CD4-positive, alpha-beta T cell treated with Interleukin-17A for 1 hour (primary cell): ENCODE results near the gene ADNP.
A peak's percentile ranks its signal among the peaks of the same experiment; 100 is the strongest.

Experiments
- DNase-seq: peaks from one replicate; pipeline ENCODE4 v3.0.0-alpha.2; 2020

The ADNP gene

DNA sequence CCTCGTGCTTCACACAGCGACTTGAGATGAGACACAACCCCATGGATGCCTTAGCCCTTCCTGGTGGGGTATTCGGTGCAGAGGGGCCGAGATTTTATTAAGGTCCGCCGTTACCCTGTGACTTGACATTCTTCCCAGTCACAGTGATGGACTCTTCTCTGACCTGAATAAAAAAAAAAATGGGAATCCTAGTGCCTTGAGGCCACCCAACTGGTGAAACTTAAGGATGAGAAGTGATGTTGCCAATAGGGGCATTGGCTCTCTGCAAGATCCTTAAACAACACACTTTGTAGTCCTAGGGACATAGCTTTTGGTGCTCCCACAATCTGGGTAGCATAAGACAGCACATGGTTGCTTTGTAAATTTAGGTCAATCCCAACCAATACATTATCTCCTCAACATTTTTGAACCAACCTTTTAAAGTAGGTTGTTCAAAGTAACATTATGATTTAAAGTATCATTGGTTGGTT is 814 bp upstream of the ADNP start:
- DNase-seq, result no peak

DNA sequence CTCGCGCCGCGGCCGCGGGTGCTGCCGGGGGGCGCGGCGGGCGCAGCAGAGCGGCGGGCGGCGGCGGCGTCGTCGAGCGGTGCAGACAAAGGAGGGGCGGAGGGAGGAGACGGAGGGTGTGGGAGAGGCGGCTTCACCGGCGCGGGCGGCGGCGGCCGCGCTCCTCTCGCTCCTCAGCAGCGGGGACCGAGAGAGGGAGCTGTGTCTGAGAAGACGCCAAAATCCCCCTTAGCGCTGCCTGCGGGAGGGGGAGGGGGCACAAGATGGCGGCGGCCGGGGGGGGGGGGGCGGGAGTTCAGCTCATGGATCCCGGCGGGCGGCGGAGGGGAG is 296 bp downstream of the ADNP start:
- DNase-seq, result no peak

DNA sequence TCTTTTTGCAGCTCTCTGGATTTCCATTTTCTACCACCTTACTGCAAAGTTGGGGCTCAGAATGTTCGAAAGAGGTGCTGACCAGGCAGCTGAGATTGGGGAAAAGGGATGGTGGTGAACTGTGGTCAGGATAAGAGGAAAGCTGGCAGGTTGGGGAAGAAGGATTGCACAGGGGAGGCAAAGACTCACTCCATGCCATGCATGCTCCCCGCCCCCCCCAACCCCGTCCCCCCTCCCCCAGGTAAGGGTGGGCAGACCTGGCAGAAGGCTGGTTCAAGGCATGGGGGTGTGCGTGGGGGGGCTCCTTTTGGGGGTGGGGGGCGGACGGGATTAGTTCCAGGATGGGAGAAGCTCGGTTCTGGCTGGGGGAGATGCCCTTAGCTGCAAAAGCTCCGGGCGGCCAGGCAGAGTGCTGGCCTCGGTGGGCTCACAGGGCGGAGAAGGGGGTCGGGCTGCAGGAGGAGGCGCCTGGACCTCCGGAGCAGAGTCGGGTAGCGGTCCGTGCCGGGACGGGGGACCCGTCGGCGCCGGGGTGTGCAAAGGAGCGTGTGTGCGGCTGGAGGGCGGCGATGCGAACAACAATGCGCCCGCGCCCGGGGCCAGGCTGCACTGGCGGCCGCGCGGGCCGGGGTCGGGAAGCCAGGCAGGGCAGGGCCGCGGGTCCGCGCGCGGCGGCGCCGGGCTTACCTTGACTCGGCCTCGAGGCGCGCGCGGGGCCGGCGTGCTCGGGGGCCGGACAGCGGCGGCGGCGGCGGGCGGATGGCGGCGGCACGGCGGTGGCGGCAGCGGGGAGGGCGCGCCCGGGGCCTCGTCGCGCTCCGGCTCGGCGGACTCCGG is 880 bp downstream of the ADNP start:
- DNase-seq, result peak; percentile 10

DNA sequence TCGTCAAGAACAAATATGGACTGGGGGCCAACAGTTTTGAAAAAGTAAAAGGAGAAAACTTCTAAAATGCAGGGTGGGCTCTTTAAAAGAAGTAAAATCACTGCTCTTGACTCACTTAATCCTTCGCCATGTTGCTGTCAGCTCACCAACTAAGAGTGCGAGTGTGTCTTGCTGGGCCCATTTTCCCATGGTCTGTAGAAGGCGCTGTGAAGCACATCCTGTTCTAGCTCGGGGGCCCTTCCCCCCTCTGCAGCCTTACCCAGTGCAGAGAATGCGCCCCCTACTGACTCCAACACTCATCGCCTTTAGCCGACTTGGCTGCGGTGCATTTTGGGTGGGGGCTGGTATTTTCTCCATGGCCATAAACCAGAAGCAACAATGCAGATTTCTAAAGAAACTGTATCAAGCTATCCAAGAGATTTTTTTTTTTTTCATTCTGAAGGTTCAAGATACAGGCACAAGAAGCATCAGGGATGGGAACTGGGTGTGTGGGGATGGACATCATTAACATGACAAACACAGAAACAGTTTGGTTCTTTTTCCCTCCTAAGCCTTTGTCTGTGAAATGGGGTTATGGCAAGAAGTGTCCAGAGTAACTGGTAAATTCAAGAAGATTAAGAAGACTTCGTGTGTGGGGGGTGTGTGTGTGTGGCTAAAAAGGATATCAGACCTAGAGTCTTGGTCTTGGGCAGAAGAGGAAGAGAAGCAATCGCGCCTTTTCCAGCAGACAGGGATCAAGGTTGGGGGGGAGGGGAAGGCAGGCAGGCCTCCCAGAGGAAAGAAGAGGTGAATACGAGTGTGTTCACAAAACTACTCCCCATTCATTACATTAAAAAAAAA is 1.7 kb downstream of the ADNP start:
- DNase-seq, result peak; percentile 95

DNA sequence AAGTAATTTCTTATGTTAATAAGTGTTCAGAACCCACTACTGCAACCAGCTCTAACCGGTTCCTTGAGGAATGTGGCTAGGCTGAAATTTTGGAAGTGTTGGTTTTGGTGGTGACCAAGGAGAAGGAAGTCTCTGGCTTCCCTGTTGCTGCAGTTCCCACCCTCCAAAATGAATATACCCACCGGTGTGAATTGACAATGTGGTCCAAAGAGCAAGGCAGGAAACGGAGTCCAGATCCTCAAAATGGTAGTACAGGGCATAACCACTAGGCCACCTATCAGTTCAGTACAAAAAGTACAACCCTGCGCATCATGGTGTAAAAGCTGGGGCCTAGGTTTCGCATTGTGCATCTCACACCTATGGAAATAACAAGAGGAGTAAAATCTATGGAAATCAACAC is 2.8 kb downstream of the ADNP start:
- DNase-seq, result no peak

DNA sequence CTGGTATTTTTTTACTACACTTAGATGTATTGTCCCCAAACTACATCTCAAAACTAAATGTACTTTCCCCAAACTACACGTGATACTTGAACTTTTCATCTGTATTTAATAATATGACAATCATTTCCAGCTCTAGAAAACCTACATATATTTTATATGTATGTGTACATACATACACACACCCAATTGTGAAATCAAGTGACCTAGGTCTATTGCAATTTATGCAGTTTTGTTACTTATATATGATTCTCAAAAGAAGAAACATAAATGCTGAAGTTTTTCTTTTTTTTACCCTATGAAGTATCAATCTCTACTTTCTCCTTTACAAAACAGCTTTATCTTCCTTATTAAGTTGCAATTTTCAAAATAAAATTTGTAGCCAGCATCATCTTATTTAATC is 4.7 kb downstream of the ADNP start:
- DNase-seq, result no peak

DNA sequence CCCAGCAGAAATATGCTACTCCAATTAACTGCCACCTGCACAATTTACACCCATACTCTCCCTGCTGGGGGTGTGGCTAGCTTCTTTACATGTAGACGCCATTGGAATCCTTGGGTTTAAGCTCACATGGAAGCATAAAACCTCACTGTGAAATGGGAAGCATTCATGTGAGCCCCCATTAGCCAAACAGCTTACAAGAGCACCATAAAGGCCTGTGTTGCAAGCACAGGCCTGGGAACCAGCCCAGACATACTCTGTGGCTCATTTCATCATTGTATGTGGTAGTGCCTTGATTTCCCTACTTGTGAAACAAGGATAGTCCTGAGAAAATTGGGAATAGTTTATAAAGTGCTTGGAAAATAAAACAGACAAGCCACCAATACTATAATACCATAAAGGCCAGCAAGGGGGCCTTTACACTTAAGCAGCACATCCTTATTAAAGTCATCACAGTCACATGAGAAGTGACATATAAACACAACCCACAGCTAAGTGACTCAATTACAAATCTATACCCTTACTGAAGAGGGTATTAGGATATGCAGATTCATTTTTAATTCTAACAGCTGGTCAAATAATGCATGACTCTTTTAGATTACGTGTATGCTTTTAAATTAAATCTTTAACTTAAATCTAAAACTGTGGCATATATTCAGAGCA is 6.8 kb downstream of the ADNP start:
- no peak for DNase-seq

DNA sequence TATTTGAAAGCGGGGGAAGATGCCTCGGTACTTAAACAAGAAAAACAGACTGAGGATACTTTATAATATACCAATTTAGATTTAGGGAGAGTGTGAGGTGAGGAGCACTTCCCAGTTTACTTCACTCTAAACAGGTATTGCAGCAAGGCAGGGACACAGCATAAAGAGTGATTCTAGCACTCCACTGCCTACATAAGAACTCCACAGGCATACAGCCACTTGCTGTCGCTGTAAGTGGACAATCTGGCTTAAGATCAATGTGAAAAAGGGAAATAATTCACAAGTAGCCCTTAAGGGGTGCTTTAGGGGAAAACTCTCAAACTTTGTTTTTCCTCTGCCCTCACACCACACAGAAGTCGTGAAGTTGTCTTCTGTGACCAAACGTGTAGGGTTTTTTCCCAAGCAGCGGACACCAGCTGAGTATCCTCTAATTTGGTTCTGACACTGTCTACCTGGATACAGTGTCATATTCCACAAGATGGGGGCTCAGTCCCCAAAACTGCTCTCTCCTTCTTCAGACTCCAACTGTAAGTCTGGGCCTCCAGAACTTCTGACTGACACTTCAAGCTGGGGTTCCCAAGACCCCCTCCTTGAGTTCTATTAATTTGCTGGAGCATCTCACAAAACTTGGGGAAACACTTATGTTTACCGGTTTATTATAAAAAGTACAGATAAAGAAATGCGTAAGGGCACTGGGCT is 9.3 kb downstream of the ADNP start:
- DNase-seq, result no peak

DNA sequence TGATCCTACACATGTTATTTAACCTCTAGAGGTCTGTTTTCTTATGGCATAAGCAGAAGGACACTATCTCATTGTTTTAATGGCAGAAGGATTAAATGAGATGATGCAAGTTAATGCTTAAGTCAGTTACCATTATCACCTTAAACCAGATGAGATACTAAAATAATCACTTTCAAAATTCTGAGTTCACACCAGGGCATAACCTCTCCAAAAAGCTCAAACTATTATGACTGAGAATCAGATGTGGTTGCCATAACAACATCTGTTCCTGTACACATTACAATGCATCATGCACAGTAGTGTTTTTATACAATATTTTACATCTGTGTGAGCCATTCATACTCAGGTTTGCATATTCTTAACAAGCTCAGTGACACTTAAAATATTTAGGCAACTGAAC is 10.2 kb downstream of the ADNP start:
- peak; percentile 33 for DNase-seq

DNA sequence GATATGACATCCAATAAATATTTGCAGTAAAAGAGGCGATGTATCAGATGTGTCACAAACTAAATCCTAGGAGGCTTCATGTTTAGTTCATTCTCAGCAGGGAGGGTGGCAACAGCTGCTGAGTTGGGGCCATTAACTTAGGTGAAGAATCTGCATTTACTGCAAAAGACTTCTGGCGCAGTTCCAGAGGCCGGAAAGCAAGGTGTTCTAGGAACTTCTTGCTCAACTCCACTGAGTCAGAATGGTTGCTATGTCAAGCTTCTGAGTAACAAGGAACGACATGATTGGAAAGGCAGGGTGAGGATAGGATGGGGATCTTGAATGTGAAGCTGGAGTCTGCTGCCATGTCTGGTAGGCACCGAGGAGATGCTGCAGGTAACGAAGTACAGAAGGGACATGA is 11.7 kb downstream of the ADNP start:
- no peak for DNase-seq

DNA sequence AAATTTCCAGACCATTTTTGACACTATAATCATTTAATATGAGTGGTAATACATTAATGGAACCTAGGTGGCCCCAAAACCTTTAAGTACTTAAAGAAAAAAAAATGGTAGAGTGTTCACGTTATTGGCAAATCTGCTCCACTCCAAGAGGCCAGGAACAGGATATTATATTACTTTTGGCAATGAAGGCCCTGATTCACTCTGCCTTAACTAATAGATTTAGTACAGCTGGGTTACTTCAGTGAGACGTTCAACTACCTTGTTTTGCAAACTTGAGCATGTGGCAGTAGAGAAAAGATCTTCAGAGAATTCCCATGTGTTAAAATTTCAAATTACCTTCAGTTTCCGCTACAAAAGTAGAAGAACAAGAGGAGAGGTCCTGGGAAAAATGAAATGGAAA is 12.8 kb downstream of the ADNP start:
- no peak for DNase-seq

DNA sequence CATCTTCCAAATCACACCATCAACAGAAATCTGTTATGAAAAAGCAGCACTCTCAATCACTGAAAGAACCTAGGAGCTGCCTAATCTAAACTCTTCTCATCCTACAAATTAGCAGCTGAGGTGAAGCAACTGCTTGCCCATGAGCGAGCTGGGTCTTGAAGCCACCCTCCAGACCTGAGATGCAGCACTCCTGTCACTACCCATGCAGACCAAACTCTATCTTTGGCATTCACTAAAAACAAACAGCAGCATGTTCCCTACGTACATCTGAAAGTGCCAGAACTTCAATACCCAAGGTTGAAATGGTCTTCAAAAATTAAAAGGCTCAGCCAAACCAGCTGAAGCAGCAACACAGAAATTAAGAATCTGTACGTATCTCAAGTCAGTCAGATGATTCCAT is 14.3 kb downstream of the ADNP start:
- no peak for DNase-seq

DNA sequence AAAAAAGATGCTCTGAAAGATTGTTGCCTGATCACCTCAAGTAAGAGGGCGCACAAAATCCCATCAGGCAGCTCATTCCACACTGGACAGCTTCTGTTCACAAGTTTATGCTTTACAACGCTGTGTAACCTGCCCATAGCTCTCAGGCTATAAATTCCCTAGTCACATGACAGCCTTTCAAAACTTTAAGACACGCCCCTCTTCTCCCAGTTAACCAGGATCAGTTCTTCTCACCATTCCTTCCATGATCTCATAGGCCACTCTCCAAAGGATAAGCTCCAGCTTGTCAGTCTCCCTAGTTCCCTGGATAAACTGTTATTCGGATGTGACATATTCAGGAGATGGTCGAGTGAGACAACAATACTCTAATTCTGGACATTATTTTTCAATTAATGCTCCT is 15.0 kb downstream of the ADNP start:
- no peak for DNase-seq

DNA sequence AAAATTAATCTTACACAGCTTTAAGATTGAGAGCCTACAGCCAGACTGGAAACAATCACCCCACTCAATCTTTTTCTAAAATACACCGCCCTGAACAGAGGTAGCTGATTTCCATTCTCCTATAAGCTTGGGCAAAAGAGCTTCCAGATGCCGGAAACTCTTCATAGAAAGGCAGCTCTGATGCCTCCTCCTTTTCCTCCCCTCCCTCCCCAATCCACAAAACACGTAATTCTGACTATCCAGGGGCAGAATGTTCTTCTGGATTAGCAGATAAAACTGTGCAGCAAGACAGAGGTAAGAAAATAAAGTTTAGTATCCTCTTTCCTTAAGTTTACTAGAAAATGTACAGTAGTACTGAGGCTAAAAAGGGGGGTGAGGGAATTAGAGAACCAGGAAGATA is 15.8 kb downstream of the ADNP start:
- DNase-seq, result no peak

DNA sequence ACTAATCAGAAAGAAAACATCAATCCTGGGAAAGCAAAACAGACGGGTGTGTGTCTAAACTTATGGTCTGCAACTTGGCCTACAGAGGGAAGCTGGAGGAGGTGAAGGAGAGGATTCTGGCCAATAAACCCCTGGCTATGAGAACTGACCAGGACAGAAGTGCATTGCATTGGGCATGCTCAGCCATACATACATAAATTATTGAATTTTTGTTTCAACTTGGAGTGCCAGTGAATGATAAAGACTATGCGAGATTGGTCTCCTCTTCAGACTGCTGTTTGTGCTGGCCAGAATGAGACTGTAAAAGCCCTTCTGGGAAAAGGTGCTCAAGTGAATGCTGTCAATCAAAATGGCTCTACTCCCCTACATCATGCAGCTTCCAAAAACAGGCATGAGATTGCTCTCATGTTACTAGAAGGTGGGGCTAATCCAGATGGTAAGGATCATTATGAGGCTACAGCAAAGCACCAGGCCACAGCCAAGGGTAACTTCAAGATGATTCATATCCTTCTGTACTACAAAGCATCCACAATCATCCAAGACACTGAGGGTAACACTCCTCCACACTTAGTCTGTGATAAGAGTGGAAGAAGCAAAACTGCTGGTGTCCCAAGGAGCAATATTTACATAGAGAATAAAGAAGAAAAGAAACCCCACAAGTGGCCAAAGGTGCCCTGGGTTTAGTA is 17.4 kb downstream of the ADNP start:
- no peak for DNase-seq

DNA sequence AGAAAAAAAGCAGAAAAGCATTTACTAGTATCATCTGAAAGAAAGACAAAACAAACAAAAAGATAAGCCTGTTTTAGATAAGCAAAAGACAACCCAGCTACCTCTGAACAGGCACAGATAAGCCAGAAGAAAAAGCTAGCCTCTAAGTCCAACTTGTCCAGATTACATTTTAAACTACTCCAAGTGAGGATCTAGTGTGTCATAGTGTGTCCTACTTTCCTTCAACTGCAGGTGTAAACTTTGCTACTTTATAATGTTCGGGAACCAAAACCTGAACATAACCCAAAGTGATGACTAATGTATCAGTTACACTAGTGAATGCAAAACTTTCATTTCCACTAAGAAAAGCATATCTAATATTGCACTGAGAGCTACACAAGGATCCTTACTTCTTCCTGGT is 19.5 kb downstream of the ADNP start:
- no peak for DNase-seq

DNA sequence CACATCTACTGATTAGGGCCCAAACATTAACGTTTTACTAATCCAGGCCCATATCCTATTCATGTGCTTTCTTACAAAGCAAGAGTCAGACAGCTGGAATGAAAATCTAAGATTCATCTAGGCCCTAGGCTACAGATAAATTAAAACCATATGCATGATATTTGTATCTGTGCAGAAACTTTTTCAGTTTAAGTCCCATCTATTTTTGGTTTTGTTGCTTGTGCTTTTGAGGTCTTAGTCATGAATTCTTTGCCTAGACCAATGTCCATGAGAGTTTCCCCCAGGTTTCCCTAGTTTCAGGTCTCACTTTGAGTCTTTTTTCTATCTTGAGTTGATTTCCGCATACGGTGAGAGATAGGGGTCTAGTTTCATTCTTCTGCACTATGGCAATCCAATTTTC is 20.2 kb downstream of the ADNP start:
- DNase-seq, result no peak

DNA sequence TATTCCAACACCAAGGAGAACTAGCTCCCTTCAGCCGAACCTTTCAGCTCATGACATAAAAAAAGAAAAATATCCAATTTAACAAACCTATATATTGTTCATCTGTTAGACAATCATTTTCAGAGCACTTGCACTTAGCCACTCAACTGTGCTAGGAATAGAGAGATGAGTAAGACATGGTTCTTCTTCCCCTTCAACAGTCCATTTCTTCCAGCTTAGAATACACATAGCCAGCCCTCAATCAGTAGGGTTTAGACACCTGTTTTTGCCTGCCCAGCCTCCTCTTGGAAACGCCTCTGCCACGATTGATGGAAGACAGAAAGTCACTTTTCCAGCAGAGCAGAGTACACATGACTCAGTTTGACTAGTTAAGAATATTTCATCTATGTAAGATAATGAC is 21.8 kb downstream of the ADNP start:
- no peak for DNase-seq

DNA sequence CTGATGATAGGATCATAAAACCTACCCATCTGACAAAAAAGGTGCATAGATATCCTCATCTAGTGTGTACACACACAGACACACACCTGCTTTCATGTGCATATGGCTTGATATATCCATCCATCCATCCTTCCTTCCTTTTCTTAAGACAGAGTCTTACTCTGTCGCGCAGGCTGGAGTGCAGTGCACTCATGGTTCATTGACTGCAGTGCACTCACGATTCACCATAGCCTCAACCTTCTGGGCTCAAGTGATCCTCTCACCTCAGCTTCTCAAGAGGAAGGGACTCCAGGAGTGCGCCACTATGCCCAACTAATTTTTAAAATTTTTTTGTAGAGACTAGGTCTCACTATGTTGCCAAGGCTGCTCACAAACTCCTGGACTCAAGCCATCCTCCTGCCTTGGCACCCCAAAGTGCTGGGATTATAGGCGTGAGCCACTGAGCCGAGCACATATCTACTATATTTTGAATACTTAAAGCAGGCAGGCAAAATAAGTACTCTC is 27.1 kb downstream of the ADNP start:
- DNase-seq, result no peak

DNA sequence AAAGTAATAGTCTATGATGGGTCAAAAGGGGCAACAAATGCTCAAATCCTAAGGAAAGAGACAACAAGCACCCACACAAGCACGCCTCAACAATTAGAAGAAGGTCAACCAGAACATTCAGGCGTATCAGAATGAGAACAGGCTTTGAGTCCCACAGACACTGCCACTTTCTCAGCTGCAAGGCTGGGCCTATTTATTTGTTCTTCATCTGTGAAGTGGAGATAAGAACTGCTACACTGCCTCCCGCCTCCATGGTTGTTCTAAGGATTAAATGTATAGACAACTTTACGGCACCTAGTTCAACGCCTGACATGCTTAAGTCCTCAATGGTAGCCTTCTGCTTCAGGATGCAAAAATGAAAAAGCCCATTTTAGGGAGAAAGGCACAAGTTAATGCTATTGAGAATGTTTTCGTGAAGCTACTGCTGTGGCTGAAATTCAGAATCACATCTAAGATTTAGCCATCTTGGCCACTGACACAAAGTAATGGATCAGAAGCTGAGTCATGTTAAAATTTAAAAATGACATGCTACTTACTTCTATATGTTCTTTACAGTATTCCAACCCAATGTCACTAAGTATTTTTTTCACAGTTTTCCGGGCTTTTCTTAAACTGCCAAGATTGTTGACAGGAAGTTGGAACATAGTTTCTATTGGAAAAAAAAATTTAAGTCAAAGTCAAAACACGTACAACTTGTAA is 27.7 kb downstream of the ADNP start:
- no peak for DNase-seq

DNA sequence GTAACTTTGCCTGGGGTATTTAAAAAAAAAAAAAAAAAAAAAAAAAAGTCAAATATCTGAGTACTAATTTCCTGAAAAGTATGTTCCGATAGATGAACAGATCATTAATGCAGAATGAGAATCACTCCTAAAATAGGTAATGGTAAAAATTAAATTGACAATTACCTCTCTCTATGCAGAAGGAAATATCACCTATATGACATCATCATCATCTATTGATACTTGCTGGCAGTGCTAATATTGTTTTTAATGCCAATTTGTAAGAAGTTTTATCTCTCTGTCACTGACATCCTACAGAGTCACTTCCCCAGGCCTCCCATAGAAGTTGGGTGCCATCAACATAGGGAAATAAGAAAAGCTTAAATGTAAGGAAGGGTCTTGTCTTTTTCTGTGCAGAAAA is 29.9 kb downstream of the ADNP start:
- no peak for DNase-seq

DNA sequence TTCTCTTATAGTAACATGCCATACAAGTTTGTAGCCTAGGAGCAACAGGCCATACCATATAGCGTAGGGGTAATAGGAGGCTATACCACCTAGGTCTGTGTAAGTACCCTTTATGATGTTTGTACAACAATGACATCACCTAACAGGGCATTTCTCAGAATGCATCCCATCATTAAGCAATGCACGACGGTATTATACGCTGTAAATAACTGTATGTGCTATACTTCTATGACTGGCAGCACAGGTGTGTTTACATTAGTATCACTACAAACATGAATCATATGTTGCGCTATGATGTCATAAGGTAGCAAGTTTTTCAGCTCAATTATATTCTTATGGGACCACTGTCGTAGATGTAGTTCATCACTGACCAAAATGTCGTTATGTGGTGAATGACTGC is 31.0 kb downstream of the ADNP start:
- no peak for DNase-seq
